Heart left ventricle (tissue), 13 donors: ENCODE measurements around the gene APC.

Source experiments
- POLR2A ChIP-seq, 2 donors: fragments of 450-650 bp; IDR thresholded peaks; one replicate each; pipeline ENCODE4 v1.6.1; 2017; ENCODE audit warnings: antibody characterized with exemption in 2 of 2, mild to moderate bottlenecking in 2 of 2, moderate library complexity in 2 of 2
- TF ChIP-seq, protein P1 (sequence below), 12 donors: fragments of 200-600 bp; sonication (generic) in 4 of 12; IDR thresholded peaks; one replicate each; pipeline versions ENCODE4 v1.5.0 to v1.8.0; 2018 to 2022; ENCODE audit warnings: antibody characterized with exemption in 12 of 12, mild to moderate bottlenecking in 5 of 12
- donor health status: ischemic (EF 13 %, LVEDD 7.1; RV severe dilation, severe dysfunction).
- donor health status: DM: no; HTN: yes; CAD: no.
- donor health status: DM: no; HTN: no; CAD: no.
- donor health status: ischemic (EF 25% LVEDD 6.9; RV normal size, moderate dysfunction).
- donor health status: ischemic (EF 25% LVEDD 5.7; RV mildly dilated, moderate dysfunction).
- donor health status: ischemic (EF 35%, LVEDD 5.7; RV mildly dilated, moderate dysfunction).
- donor health status: nonischemic (EF 11% LVEDD 7.7; RV severe dilation, severe dysfunction).
- donor health status: DM: yes; HTN: yes; CAD: no.
- donor health status: PGD.
- donor health status: ischemic (EF 29% LVEDD 5.4; RV normal size, mild dysfunction).
- donor health status: nonischemic (EF 23%, LVEDD 6.1; RV moderate dilation, normal function).

DNA sequence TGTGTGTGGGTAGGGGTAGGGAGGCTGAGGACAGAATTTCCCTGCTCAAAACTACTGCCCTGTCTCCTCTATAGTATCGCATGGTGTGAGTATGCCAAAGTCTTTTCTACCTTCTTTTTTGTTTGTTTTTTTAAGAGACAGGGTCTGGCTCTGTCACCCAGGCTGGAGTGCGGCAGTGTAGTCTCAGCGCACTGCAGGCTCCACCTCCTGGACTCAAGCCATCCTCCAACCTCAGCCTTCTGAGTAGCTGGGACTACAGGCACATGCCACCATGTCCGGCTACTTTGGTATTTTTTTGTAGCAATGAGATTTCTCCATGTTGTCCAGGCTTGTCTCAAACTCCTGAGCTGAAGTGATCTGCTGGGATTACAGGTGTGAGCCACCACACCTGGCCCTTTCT is 125.9 kb downstream of the APC start:
- TF ChIP-seq, protein P1, sequence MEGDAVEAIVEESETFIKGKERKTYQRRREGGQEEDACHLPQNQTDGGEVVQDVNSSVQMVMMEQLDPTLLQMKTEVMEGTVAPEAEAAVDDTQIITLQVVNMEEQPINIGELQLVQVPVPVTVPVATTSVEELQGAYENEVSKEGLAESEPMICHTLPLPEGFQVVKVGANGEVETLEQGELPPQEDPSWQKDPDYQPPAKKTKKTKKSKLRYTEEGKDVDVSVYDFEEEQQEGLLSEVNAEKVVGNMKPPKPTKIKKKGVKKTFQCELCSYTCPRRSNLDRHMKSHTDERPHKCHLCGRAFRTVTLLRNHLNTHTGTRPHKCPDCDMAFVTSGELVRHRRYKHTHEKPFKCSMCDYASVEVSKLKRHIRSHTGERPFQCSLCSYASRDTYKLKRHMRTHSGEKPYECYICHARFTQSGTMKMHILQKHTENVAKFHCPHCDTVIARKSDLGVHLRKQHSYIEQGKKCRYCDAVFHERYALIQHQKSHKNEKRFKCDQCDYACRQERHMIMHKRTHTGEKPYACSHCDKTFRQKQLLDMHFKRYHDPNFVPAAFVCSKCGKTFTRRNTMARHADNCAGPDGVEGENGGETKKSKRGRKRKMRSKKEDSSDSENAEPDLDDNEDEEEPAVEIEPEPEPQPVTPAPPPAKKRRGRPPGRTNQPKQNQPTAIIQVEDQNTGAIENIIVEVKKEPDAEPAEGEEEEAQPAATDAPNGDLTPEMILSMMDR (IDR thresholded peaks at IDR 0.05) = no peak
- no peak for TF ChIP-seq POLR2A (IDR thresholded peaks at IDR 0.05)
